PC-9 (cell line): Measurements from ENCODE around the gene NAGLU. TPM values are rescaled to one million over a fixed set of nuclear protein-coding genes. Genes with fewer than 3 reads are reported as not detected.

Source experiments
- BruUV-seq: library from RNA; stranded (reverse); fragments of 400-500 nt; replicated peaks from 2 replicates; lab custom pipeline; 2021; lab: Mats Ljungman, UMichigan
- CTCF ChIA-PET: fragments of 300-600 bp; sonication (Branson Sonifier 250); formaldehyde crosslinking; loops from one replicate; lab custom pipeline; 2022; ENCODE audit warnings: antibody characterized with exemption; lab: Charles Lee
- POLR2A ChIA-PET: fragments of 300-600 bp; sonication (Branson Sonifier 250); formaldehyde crosslinking; loops from one replicate; lab custom pipeline; 2022; ENCODE audit warnings: antibody characterized with exemption; ENCODE audit not compliant: unreplicated experiment; lab: Charles Lee
- DNase-seq, 2 experiments: peaks; one replicate each; pipeline versions ENCODE4 v3.0.0 to v3.0.0-alpha.2; 2015 to 2022; ENCODE audit warnings: mixed read lengths in 1 of 2
- H2AFZ ChIP-seq: fragments of 200-600 bp; sonication (generic); 2 replicates; pipeline ENCODE4 v1.8.1; 2017; ENCODE audit warnings: antibody characterized with exemption
- H3F3A ChIP-seq: fragments of 200-600 bp; sonication (generic); 2 replicates; pipeline ENCODE4 v1.8.1; 2017; ENCODE audit warnings: antibody characterized with exemption, mild to moderate bottlenecking, low read depth; ENCODE audit not compliant: insufficient read depth
- H3K27ac ChIP-seq: fragments of 200-600 bp; sonication (generic); 2 replicates; pipeline ENCODE4 v1.6.1; 2016; ENCODE audit warnings: mixed run types
- H3K27me3 ChIP-seq: fragments of 200-600 bp; sonication (generic); 2 replicates; pipeline ENCODE4 v1.6.1; 2016; ENCODE audit warnings: low read depth, mixed run types; ENCODE audit not compliant: insufficient read depth
- H3K36me3 ChIP-seq: fragments of 200-600 bp; sonication (generic); 2 replicates; pipeline ENCODE4 v1.6.1; 2016; ENCODE audit warnings: low read depth, mixed run types
- H3K4me1 ChIP-seq: fragments of 200-600 bp; sonication (generic); replicated peaks from 2 replicates; pipeline ENCODE4 v1.6.1; 2016; ENCODE audit warnings: mixed run types; ENCODE audit not compliant: insufficient read depth
- H3K4me2 ChIP-seq: fragments of 200-600 bp; sonication (generic); 2 replicates; pipeline ENCODE4 v1.6.1; 2017; ENCODE audit warnings: mixed run types
- H3K4me3 ChIP-seq: fragments of 200-600 bp; sonication (generic); 2 replicates; pipeline ENCODE4 v1.6.1; 2016; ENCODE audit warnings: mixed run types
- H3K79me2 ChIP-seq: fragments of 200-600 bp; sonication (generic); 2 replicates; pipeline ENCODE4 v1.6.1; 2017; ENCODE audit warnings: low read depth, mixed run types
- H3K9me2 ChIP-seq: fragments of 200-600 bp; sonication (generic); 2 replicates; pipeline ENCODE4 v1.8.1; 2017; ENCODE audit warnings: mild to moderate bottlenecking; ENCODE audit not compliant: insufficient read depth
- H3K9me3 ChIP-seq: fragments of 200-600 bp; sonication (generic); 2 replicates; pipeline ENCODE4 v1.8.1; 2016; ENCODE audit warnings: low read depth; ENCODE audit not compliant: insufficient read depth
- H4K20me1 ChIP-seq: fragments of 200-600 bp; sonication (generic); 2 replicates; pipeline ENCODE4 v1.8.1; 2017; ENCODE audit not compliant: insufficient read depth
- CTCF ChIP-seq: fragments of 200-600 bp; sonication (generic); conservative IDR thresholded peaks from 2 replicates; pipeline ENCODE4 v1.6.1; 2017; ENCODE audit warnings: mixed run types, antibody characterized with exemption, mild to moderate bottlenecking, moderate library complexity
- EZH2 ChIP-seq: fragments of 200-600 bp; sonication (generic); IDR thresholded peaks from 2 replicates; pipeline ENCODE4 v1.8.0; 2017; ENCODE audit warnings: antibody characterized with exemption, low read depth
- intact Hi-C: fragments of 100-400 bp; cut with micrococcal nuclease; formaldehyde crosslinking; loops from one replicate; pipeline ENCODE4 v1.10.0; 2022; ENCODE audit not compliant: unreplicated experiment
- total RNA-seq: library from RNA; stranded (reverse); gene quantifications from 2 replicates; pipeline ENCODE4 v1.2.3, GENCODE V29; 2021

The NAGLU gene
- total RNA-seq, 1 experiment from 2014 or later, result 18.2 TPM

- ChIA-PET POLR2A (no interaction called here), CTCF (no interaction called here)
- Histone ChIP-seq H3K4me2 (no peak overlapping the region), H3K4me1 (no peaks in the 10 kb centered on the region), H4K20me1 (no peaks in the 10 kb centered on the region), H2AFZ (no peak overlapping the region), H3K27me3 (no peaks in the 10 kb centered on the region), H3K4me3 (no peak overlapping the region), H3K9me3 (no peaks in the 10 kb centered on the region), H3K27ac (no peak overlapping the region), H3F3A (no peaks in the 10 kb centered on the region), H3K9me2 (no peaks in the 10 kb centered on the region), H3K79me2 (no peaks in the 10 kb centered on the region), H3K36me3 (0 out of 2 replicates have a peak, but pooled peaks cover 5% of the 10 kb centered on the region)
- TF ChIP-seq EZH2 (no peak), CTCF (no peak)
- no TSS peak for BruUV-seq
- intact Hi-C loops, result no loop called here
- DNase-seq, result no peak
These were observed 26.6 kb upstream of the NAGLU start for GRCh38 chr17:42509409-42509808.

GRCh38 chr17:42509841-42510240, 26.2 kb upstream of the NAGLU start:
- DNase-seq, result no peak
- Histone ChIP-seq H3K27ac (no peak overlapping the region), H3K27me3 (no peaks in the 10 kb centered on the region), H3K36me3 (0 out of 2 replicates have a peak, but pooled peaks cover 5% of the 10 kb centered on the region), H3K9me3 (no peaks in the 10 kb centered on the region), H3K4me3 (no peak overlapping the region), H3K4me2 (no peak overlapping the region), H3F3A (no peaks in the 10 kb centered on the region), H3K4me1 (no peaks in the 10 kb centered on the region), H3K9me2 (no peaks in the 10 kb centered on the region), H3K79me2 (no peaks in the 10 kb centered on the region), H4K20me1 (no peaks in the 10 kb centered on the region), H2AFZ (no peak overlapping the region)
- ChIA-PET CTCF (no interaction called here), POLR2A (no interaction called here)
- TF ChIP-seq CTCF (no peak), EZH2 (no peak)
- intact Hi-C loops, result no loop called here
- no TSS peak for BruUV-seq

- Histone ChIP-seq H2AFZ (no peak overlapping the region), H4K20me1 (no peaks in the 10 kb centered on the region), H3K9me3 (no peaks in the 10 kb centered on the region), H3K4me1 (peaks cover 9% of the 10 kb centered on the region), H3K9me2 (no peaks in the 10 kb centered on the region), H3K4me3 (no peak overlapping the region), H3F3A (peaks cover 12% of the 10 kb centered on the region; the same call in 1 of the 2 replicates), H3K27ac (no peak overlapping the region), H3K27me3 (no peaks in the 10 kb centered on the region), H3K36me3 (0 out of 2 replicates have a peak, but pooled peaks cover 8% of the 10 kb centered on the region), H3K4me2 (no peak overlapping the region), H3K79me2 (no peaks in the 10 kb centered on the region)
- CTCF ChIA-PET, result no interaction called here
- BruUV-seq, result no TSS peak
- POLR2A ChIA-PET, result interaction anchor here (0.5 kb wide), 1 partner anchor 794 kb away, joined by 4 read pairs; no protein-coding TSS in a partner anchor
- TF ChIP-seq CTCF (no peak), EZH2 (no peak)
- no peak for DNase-seq
- intact Hi-C loops, result no loop called here
These were observed 23.8 kb upstream of the NAGLU start for GRCh38 chr17:42512246-42512645.
